Measurements from ENCODE around the gene CCL25. TPM values are rescaled to one million over a fixed set of nuclear protein-coding genes. Genes with fewer than 3 reads are reported as not detected.

CCL25 gene
- total and polyA plus RNA-seq, 8 donors, result 5.1 TPM; not detected in 7

DNA sequence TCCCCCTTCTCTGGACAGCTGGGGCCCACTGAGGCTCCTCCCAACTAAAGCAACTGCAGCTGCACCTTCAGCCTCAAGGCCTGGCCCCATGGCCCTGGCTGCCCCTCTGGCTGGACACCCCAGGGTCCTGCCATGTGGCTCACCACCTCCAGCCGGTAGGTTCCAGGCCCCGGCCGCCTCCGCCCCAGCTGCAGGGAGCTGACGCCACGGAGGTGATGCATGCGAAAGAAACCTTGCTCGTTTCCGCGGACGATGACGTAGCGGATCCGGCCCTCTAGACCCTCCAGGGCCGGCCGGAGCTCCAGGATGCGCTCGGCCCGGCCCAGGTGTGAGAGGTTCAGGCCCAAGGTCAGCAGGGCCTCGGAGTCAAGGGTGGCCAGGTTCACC, 13.3 kb downstream of the CCL25 start:
- Histone ChIP-seq H3K4me3 (no peak overlapping the region), H3K27ac (no peak overlapping the region), H3K27me3 (no peaks in the 10 kb centered on the region), H3K36me3 (no peaks in the 10 kb centered on the region), H3K4me1 (no peaks in the 10 kb centered on the region), H3K9me3 (peaks cover 5 to 22% (median 21%) of the 10 kb centered on the region in 4 donors)
- WGBS, 5 donors, result 92 to 96% (median 93%) methylated on average over 20 of the region's 20 CpGs
- DNase-seq, result no peak
- no peak for TF ChIP-seq POLR2AphosphoS5 (IDR thresholded peaks at IDR 0.05)
- TF ChIP-seq POLR2A (IDR thresholded peaks at IDR 0.05), result no peak
- TF ChIP-seq, protein P1, sequence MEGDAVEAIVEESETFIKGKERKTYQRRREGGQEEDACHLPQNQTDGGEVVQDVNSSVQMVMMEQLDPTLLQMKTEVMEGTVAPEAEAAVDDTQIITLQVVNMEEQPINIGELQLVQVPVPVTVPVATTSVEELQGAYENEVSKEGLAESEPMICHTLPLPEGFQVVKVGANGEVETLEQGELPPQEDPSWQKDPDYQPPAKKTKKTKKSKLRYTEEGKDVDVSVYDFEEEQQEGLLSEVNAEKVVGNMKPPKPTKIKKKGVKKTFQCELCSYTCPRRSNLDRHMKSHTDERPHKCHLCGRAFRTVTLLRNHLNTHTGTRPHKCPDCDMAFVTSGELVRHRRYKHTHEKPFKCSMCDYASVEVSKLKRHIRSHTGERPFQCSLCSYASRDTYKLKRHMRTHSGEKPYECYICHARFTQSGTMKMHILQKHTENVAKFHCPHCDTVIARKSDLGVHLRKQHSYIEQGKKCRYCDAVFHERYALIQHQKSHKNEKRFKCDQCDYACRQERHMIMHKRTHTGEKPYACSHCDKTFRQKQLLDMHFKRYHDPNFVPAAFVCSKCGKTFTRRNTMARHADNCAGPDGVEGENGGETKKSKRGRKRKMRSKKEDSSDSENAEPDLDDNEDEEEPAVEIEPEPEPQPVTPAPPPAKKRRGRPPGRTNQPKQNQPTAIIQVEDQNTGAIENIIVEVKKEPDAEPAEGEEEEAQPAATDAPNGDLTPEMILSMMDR (IDR thresholded peaks at IDR 0.05), result no peak
- no peak for TF ChIP-seq EP300 (IDR thresholded peaks at IDR 0.05)
- intact Hi-C loops (cut with DNase I; ENCODE audit: low total_unique reads), result no loop called here

DNA sequence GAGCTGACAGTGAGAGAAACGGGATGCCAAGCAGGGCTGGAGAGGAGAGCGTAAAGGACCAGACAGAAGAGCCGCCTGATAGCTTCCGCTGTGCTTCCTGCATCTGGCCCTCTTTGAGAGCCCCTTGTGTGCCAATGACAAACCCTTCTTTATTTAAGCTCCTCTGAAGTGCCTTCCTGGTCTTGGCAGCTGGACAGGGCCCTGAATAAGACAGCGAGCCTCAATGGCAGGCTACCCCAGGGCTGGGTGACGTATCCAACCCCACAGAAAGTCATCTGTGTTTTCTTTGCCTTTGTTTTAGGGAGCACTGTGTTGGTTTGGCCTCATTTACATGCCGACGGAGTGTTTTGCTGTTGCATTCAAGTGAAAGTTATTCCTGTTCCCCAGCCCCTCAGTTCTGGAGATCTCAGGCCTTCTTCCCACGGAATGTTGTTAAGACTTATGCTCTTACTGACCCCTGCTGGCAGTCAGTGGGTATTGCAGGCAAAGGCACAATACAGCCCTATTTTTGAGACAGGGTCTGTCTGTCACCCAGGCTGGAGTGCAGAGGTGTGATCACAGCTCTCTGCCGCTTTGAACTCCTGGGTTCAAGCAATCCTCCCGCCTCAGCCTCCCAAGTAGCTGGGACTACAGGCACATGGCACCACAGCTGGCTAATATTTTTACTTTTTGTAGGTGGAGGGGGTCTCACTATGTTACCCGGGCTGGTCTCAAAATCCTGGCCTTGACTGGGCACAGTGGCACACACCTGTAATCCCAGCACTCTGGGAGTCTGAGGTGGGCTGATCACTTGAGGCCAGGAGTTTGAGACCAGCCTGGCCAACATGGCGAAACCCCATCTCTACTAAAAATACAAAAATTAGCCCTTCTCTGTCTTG, 16.8 kb downstream of the CCL25 start:
- WGBS, 5 donors, result 76 to 85% (median 83%) methylated on average over 13 of the region's 13 CpGs
- Histone ChIP-seq H3K9me3 (peaks cover 6 to 30% (median 26%) of the 10 kb centered on the region in 4 donors), H3K27ac (no peak overlapping the region), H3K4me3 (no peak overlapping the region), H3K27me3 (no peaks in the 10 kb centered on the region), H3K4me1 (no peaks in the 10 kb centered on the region), H3K36me3 (no peaks in the 10 kb centered on the region)
- peak in 1 of 2 donors; percentile 48 for DNase-seq
- TF ChIP-seq, protein P1 (IDR thresholded peaks at IDR 0.05), result peak in 3 of 7 experiments; percentile 12 to 26 (median 25)
- no peak for TF ChIP-seq POLR2AphosphoS5 (IDR thresholded peaks at IDR 0.05)
- intact Hi-C loops (cut with DNase I; ENCODE audit: low total_unique reads), result no loop called here

GRCh38 chr19:8071912-8072311, 19.4 kb downstream of the CCL25 start:
- intact Hi-C loops (cut with DNase I; ENCODE audit: low total_unique reads), result no loop called here

GRCh38 chr19:8074501-8074900, 21.9 kb downstream of the CCL25 start:
- TF ChIP-seq, protein P1 (IDR thresholded peaks at IDR 0.05), result no peak
- TF ChIP-seq POLR2AphosphoS5 (IDR thresholded peaks at IDR 0.05) (no peak), EP300 (IDR thresholded peaks at IDR 0.05) (no peak), POLR2A (IDR thresholded peaks at IDR 0.05) (no peak)
- no peak for DNase-seq
- Histone ChIP-seq H3K4me3 (no peak overlapping the region), H3K4me1 (no peaks in the 10 kb centered on the region), H3K27me3 (no peaks in the 10 kb centered on the region), H3K36me3 (no peaks in the 10 kb centered on the region), H3K9me3 (peaks cover 9 to 27% (median 21%) of the 10 kb centered on the region in 4 donors), H3K27ac (no peak overlapping the region)
- 71 to 96% (median 82%) methylated on average over 1 of the region's 1 CpG for WGBS, 5 donors
- intact Hi-C loops (cut with DNase I; ENCODE audit: low total_unique reads), result no loop called here

More at GRCh38 chr19:8071912-8072311, 19.4 kb downstream of the CCL25 start:
- no peak for DNase-seq
- TF ChIP-seq POLR2AphosphoS5 (IDR thresholded peaks at IDR 0.05), result no peak
- 81 to 88% (median 85%) methylated on average over 3 to 15 of the region's 15 CpGs for WGBS, 5 donors
- Histone ChIP-seq H3K27ac (no peak overlapping the region), H3K4me3 (no peak overlapping the region), H3K27me3 (no peaks in the 10 kb centered on the region), H3K36me3 (no peaks in the 10 kb centered on the region), H3K4me1 (no peaks in the 10 kb centered on the region), H3K9me3 (peaks cover 10 to 34% (median 30%) of the 10 kb centered on the region in 4 donors)

Measured in stomach (tissue), 9 donors.